Activated CD4-positive, alpha-beta memory T cell treated with anti-CD3 and anti-CD28 coated beads for 36 hours (primary cell): Measurements from ENCODE around the gene C17orf58. TPM values are rescaled to one million over a fixed set of nuclear protein-coding genes. Genes with fewer than 3 reads are reported as not detected.
"Not testable (repeated sequence)": the region's sequence is repeated elsewhere in the genome, so short reads cannot be mapped to it uniquely, and the experiment has no call there.

Experiments used
- CTCF ChIA-PET: fragments of 350-600 bp; sonication (Branson Sonifier 250); formaldehyde crosslinking; loops from one replicate; lab custom pipeline; 2021; ENCODE audit warnings: antibody characterized with exemption, inconsistent platforms; lab: Charles Lee
- POLR2A ChIA-PET: fragments of 350-600 bp; sonication (Branson Sonifier 250); formaldehyde crosslinking; loops from one replicate; lab custom pipeline; 2021; ENCODE audit warnings: antibody characterized with exemption; lab: Charles Lee
- DNase-seq: peaks from one replicate; pipeline ENCODE4 v3.0.0-alpha.2; 2020
- H3K27ac Mint-ChIP-seq: one replicate; pipeline ENCODE4 v1.8.0; 2021; ENCODE audit warnings: mixed read lengths
- H3K27me3 Mint-ChIP-seq: one replicate; pipeline ENCODE4 v1.8.0; 2021; ENCODE audit warnings: mixed read lengths
- H3K36me3 Mint-ChIP-seq: one replicate; pipeline ENCODE4 v1.8.0; 2021; ENCODE audit warnings: mixed read lengths
- H3K4me1 Mint-ChIP-seq: one replicate; pipeline ENCODE4 v1.8.0; 2021; ENCODE audit warnings: low read depth, mixed read lengths
- H3K4me3 Mint-ChIP-seq: one replicate; pipeline ENCODE4 v1.8.0; 2021; ENCODE audit warnings: mild to moderate bottlenecking, mixed read lengths
- H3K9me3 Mint-ChIP-seq: one replicate; pipeline ENCODE4 v1.8.0; 2021; ENCODE audit warnings: mixed read lengths
- intact Hi-C: fragments of 100-400 bp; cut with micrococcal nuclease; formaldehyde crosslinking; loops from one replicate; pipeline ENCODE4 v1.15.1; 2023
- total RNA-seq, 2 experiments: library from RNA; stranded (reverse); gene quantifications; one replicate each; pipeline ENCODE4 v1.2.3, GENCODE V29; 2021

The C17orf58 gene
- total RNA-seq, 2 experiments from 2014 or later = 29.8 to 31.1 TPM

DNA sequence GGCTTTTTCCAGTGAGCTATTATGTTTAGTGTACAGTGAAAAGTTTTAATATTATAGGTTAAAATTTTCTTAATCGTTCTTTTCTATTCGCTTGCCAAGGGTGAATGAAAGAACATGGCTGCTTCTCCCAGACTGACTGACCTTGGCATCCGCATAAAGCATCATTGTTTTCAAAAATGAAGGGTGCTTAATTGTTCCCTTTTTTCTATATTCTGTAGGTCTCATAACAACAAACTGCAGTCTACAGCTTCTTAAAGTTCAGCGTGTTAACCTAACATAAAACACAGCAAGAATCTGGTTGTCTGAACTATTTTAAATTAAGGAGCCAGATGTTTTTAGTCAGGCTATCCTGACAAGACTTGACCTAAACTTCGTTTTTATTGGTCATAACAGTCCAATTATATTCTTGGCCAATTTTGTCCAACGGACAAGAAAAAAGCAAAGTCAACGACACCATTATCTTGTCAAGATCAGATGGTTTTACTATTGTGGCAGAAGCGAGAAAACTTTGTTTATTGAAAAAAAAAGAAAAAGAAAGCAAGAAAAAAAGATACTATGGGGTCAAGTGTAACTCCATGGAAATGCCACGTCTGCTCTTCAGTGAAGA, 14.1 kb downstream of the C17orf58 start:
- no peak for DNase-seq
- Mint-ChIP-seq H3K27ac (no peak overlapping the region), H3K36me3 (peaks cover 8% of the 10 kb centered on the region), H3K9me3 (no peaks in the 10 kb centered on the region), H3K27me3 (no peaks in the 10 kb centered on the region), H3K4me3 (no peak overlapping the region), H3K4me1 (no peaks in the 10 kb centered on the region)
- intact Hi-C loops = no loop called here
- POLR2A ChIA-PET = no interaction called here
- CTCF ChIA-PET = no interaction called here

DNA sequence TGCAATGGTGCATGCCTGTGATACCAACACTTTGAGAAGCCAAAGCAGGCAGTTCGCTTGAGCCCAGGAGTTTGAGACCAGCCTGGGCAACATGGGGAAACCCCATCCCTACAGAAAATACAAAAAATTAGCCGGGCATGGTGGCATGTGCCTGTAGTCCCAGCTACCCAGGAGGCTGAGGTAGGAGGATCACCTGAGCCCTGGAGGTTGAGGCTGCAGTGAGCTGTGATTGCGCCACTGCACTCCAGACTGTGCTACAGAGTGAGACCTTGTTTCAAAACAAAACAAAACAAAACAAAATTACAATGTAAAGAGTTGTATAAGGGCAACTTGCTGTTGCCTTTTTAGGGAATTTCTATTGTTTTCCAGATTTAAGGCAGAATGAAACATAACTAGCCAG, 15.4 kb downstream of the C17orf58 start:
- CTCF ChIA-PET, H3K27ac Mint-ChIP-seq, H3K27me3 Mint-ChIP-seq, H3K36me3 Mint-ChIP-seq, intact Hi-C loops, H3K9me3 Mint-ChIP-seq, POLR2A ChIA-PET, H3K4me1 Mint-ChIP-seq, H3K4me3 Mint-ChIP-seq, DNase-seq: not testable (repeated sequence)

DNA sequence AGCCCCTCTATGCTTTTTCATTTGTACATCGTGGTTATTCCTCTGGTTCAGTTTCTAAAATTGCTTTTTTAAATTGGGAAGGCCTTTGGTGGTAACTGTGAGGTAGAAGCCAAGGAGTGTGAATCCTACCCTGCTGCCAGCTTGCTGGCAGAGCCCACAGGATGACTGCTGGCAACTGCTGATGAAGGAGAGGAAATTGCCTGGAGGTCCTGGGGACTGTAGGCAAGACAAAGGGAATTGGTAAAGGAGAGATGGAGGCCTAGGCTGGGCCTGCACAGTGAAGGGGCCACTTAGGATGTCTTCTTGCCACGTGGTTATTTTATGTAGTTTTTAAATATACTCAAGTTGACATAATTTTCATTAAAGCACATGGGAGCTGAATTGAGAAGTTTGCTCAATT, 15.8 kb downstream of the C17orf58 start:
- no peak overlapping the region for H3K27ac Mint-ChIP-seq
- no peaks in the 10 kb centered on the region for H3K9me3 Mint-ChIP-seq
- H3K4me1 Mint-ChIP-seq = no peaks in the 10 kb centered on the region
- CTCF ChIA-PET = no interaction called here
- H3K4me3 Mint-ChIP-seq = no peak overlapping the region
- POLR2A ChIA-PET = no interaction called here
- DNase-seq = no peak
- intact Hi-C loops = no loop called here
- H3K36me3 Mint-ChIP-seq = peaks cover 10% of the 10 kb centered on the region
- H3K27me3 Mint-ChIP-seq = no peaks in the 10 kb centered on the region

DNA sequence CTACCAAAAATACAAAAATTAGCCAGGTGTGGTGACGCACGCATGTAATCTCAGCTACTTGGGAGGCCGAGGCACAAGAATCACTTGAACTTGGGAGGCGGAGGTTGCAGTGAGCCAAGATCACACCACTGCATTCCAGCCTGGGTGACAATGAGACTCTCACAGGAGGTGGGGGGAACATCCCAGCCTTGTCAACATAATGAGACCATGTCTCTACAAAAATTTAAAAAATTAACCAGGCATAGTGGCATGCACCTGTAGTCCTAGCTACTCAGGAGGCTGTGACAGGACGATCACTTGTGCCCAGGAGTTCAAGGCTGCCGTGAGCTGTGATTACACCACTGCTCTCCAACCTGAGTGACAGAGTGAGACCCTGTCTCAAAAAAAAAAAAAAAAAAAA, 20.0 kb downstream of the C17orf58 start:
- H3K36me3 Mint-ChIP-seq, CTCF ChIA-PET, H3K9me3 Mint-ChIP-seq: not testable (repeated sequence)

DNA sequence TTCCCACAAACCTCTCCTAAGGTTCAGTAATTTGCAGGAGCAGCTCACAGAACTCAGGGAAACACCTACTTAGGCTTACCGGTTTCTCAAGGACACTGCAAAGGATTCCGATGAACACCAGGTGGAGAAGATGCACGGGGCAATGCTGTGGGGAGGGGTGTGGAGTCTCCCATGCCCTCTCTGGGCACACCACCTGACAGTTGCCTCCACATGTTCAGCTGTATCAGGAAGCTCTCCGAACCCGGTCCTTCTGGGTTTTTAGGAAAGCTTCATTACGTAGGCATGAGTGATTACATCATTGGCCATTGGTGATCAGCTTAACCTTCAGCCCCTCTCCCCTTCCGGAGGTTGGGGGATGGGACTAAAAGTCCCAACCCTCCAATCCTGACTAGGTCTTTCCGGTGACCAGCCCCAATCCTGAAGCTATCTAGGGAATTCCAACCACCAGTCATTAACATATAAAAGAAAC, 21.6 kb downstream of the C17orf58 start:
- no peak overlapping the region for H3K27ac Mint-ChIP-seq
- no peaks in the 10 kb centered on the region for H3K4me1 Mint-ChIP-seq
- H3K4me3 Mint-ChIP-seq = no peak overlapping the region
- ChIA-PET CTCF (no interaction called here), POLR2A (interaction anchor here (0.6 kb wide), 1 partner anchor 13 kb away, joined by 3 read pairs; no protein-coding TSS in a partner anchor)
- no peaks in the 10 kb centered on the region for H3K27me3 Mint-ChIP-seq
- no peaks in the 10 kb centered on the region for H3K9me3 Mint-ChIP-seq
- DNase-seq = no peak
- peaks cover 6% of the 10 kb centered on the region for H3K36me3 Mint-ChIP-seq
- intact Hi-C loops = loop anchor here (1.0 kb wide), 1 partner anchor 23 kb away; no protein-coding TSS in a partner anchor

More for the DNA sequence above, 20.0 kb downstream of the C17orf58 start:
- H3K27ac Mint-ChIP-seq, DNase-seq, H3K27me3 Mint-ChIP-seq, intact Hi-C loops, H3K4me3 Mint-ChIP-seq, POLR2A ChIA-PET, H3K4me1 Mint-ChIP-seq: not testable (repeated sequence)

DNA sequence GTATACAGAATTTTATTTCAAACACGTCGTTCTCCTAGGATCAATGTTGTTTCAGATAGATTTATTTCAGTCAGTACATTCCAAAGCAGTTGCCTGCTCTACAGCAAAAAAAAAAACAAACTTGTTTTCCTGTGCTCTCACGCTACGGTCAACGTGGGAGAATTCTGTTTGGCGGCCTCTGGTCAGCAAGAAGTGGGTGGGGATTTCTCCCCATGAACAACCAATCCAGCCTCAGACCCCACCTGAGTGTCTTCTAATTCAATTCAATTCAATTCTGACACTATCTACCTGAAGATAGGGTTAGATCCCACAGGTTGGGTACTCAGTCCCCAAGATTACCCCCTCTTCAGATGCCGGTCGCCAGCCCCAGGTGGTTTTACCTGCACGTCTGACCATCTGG, 22.1 kb downstream of the C17orf58 start:
- Mint-ChIP-seq H3K27me3 (no peaks in the 10 kb centered on the region), H3K9me3 (no peaks in the 10 kb centered on the region), H3K4me1 (no peaks in the 10 kb centered on the region), H3K4me3 (no peak overlapping the region), H3K36me3 (peaks cover 6% of the 10 kb centered on the region), H3K27ac (no peak overlapping the region)
- ChIA-PET CTCF (no interaction called here), POLR2A (no interaction called here)
- intact Hi-C loops = loop anchor here (1.0 kb wide), 1 partner anchor 23 kb away; no protein-coding TSS in a partner anchor
- no peak for DNase-seq

DNA sequence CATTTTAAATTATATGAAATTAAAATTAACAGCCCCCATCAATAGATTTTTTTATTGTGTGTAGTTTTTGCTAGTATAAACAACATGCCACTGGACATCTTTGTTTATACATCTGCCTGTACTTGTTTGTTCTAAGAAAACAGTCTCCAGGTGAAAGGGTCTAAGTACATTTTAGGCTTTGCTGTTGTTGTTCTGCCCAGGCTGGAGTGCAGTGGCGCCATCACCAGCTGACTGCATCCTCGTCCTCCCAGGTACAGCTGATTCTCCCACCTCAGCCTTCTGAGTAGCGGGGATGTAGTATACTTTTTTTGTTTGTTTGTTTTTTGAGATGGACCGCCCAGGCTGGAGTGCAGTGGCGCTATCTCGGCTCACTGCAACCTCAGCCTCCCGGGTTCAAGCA, 25.5 kb downstream of the C17orf58 start:
- intact Hi-C loops = no loop called here
- Mint-ChIP-seq H3K27ac (no peak overlapping the region), H3K4me1 (no peaks in the 10 kb centered on the region), H3K9me3 (no peaks in the 10 kb centered on the region), H3K27me3 (no peaks in the 10 kb centered on the region), H3K36me3 (peaks cover 9% of the 10 kb centered on the region), H3K4me3 (no peak overlapping the region)
- DNase-seq = no peak
- CTCF ChIA-PET = interaction anchor here (0.6 kb wide), 1 partner anchor 582 kb away, joined by 5 read pairs; no protein-coding TSS in a partner anchor
- POLR2A ChIA-PET = no interaction called here

DNA sequence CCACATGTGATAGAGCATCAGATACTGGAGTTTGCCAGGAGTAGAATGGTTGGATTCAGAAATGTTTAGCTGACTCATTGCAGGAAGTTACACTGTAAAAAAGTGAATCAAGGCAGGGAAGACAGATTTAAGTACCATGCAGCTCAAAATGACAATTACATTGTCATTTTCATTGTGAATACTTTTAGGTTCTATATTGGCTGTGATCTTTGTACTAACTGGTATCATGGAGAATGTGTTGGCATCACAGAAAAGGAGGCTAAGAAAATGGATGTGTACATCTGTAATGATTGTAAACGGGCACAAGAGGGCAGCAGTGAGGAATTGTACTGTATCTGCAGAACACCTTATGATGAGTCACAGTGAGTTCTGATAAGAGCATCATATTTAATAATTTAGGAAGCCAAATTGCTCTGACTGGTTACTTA, 33.1 kb downstream of the C17orf58 start:
- DNase-seq = peak; percentile 78
- intact Hi-C loops = loop anchor here (5.0 kb wide), 1 partner anchor 49 kb away; no protein-coding TSS in a partner anchor
- POLR2A ChIA-PET, H3K4me3 Mint-ChIP-seq, H3K27me3 Mint-ChIP-seq, H3K9me3 Mint-ChIP-seq: not testable (repeated sequence)
- Mint-ChIP-seq H3K4me1 (peaks cover 17% of the 10 kb centered on the region), H3K27ac (peak overlapping the region; percentile 77), H3K36me3 (peaks cover 18% of the 10 kb centered on the region)
- CTCF ChIA-PET = interaction anchor here (0.6 to 3.5 kb wide), 6 partner anchors 15 to 67 kb away, joined by 3 to 21 read pairs (median 3); partner anchors contain the start of gene C17orf58

DNA sequence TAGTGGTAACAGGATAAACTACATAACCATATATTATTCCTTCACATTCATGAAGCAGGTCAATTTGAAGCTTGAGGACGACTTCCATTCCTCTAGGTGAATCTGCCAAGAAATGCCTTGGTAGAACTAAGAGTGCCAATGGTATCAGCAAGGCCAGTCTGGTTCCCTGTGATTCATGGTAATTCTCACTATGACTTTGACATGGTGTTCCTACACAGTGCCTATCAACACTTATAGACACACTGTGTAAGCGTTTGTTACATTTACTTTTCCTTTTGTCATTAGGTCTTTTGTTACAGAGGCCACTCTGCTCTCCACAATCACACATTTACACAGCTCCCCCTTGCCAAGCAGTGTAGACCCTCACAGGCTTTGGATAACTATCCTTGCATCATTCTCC, 34.1 kb downstream of the C17orf58 start:
- ChIA-PET CTCF (interaction anchor here (0.6 to 3.5 kb wide), 2 partner anchors 48 to 1713 kb away, joined by 3 to 21 read pairs; no protein-coding TSS in a partner anchor), POLR2A (interaction anchor here (0.6 to 0.7 kb wide), 2 partner anchors 13 to 221 kb away, joined by 3 to 6 read pairs; no protein-coding TSS in a partner anchor)
- H3K9me3 Mint-ChIP-seq, H3K4me3 Mint-ChIP-seq, DNase-seq, H3K27me3 Mint-ChIP-seq: not testable (repeated sequence)
- Mint-ChIP-seq H3K27ac (peak overlapping the region; percentile 77), H3K4me1 (peaks cover 17% of the 10 kb centered on the region), H3K36me3 (peaks cover 19% of the 10 kb centered on the region)
- intact Hi-C loops = loop anchor here (5.0 kb wide), 1 partner anchor 50 kb away; no protein-coding TSS in a partner anchor

DNA sequence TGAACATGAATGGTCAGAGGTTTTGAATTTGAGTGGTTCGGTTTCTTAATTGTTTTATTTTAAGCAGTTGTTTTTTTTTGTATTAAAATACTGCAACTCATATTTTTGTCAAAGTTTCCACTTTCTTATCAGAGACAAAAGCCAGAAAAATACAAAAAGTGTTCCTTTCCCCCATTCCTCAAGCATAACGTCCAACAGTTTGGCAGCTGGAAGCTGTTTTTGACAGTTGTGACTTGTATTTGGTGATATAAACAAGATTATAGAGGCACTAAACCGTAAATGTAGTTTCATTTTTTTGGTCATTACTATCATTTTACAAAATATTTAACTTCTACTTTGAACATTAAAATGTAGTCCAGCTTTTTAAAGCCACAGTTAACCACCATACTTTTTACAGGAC, 36.0 kb downstream of the C17orf58 start:
- POLR2A ChIA-PET, H3K9me3 Mint-ChIP-seq, H3K27ac Mint-ChIP-seq, H3K27me3 Mint-ChIP-seq, H3K4me3 Mint-ChIP-seq, DNase-seq: not testable (repeated sequence)
- CTCF ChIA-PET = interaction anchor here (1.4 to 2.0 kb wide), 2 partner anchors 50 to 161 kb away, joined by 5 read pairs; no protein-coding TSS in a partner anchor
- peaks cover 17% of the 10 kb centered on the region for H3K4me1 Mint-ChIP-seq
- H3K36me3 Mint-ChIP-seq = peaks cover 15% of the 10 kb centered on the region
- intact Hi-C loops = loop anchor here (5.0 kb wide), 1 partner anchor 52 kb away; no protein-coding TSS in a partner anchor

DNA sequence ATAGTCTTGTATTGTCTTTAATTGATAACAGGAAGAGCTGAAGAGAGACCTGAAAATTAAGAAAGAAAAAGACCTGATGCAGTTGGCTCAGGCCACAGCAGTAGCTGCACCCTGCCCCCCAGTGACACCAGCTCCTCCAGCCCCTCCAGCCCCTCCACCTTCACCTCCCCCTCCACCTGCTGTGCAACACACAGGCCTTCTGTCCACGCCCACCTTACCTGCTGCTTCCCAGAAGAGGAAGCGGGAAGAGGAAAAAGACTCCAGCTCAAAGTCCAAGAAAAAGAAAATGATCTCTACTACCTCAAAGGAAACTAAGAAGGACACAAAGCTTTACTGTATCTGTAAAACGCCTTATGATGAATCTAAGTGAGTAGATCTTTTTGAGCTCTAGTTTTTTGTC, 36.8 kb downstream of the C17orf58 start:
- H3K27me3 Mint-ChIP-seq = no peaks in the 10 kb centered on the region
- H3K9me3 Mint-ChIP-seq = no peaks in the 10 kb centered on the region
- POLR2A ChIA-PET = interaction anchor here (1.2 kb wide), 1 partner anchor 37 kb away, joined by 3 read pairs; the partner anchor contains the start of gene C17orf58
- DNase-seq = no peak
- H3K36me3 Mint-ChIP-seq = peaks cover 12% of the 10 kb centered on the region
- intact Hi-C loops = no loop called here
- H3K4me1 Mint-ChIP-seq = peaks cover 17% of the 10 kb centered on the region
- peak overlapping the region; percentile 9 for H3K27ac Mint-ChIP-seq
- no peak overlapping the region for H3K4me3 Mint-ChIP-seq
- CTCF ChIA-PET = interaction anchor here (1.0 to 2.0 kb wide), 2 partner anchors 52 to 160 kb away, joined by 3 to 5 read pairs; no protein-coding TSS in a partner anchor

DNA sequence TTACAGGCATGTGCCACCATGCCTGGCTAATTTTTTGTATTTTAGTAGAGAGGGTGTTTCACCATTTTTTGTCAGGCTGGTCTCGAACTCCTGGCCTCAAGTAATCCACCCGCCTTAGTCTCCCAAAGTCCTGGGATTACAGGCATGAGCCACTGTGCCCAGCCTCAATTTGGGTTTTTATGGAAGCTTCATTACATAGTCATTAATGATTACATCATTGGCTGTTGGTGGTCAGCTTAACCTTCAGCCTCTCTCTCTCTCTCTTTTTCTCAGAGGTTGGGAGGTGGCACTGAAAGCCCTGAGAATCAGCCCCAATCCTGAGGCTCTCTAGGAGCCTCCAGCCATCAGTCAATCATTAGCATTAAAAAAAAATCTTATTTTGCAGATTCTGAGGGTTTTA, 45.3 kb downstream of the C17orf58 start:
- Mint-ChIP-seq H3K4me3 (no peak overlapping the region), H3K4me1 (no peaks in the 10 kb centered on the region), H3K27ac (no peak overlapping the region), H3K36me3 (peaks cover 19% of the 10 kb centered on the region), H3K9me3 (no peaks in the 10 kb centered on the region), H3K27me3 (no peaks in the 10 kb centered on the region)
- ChIA-PET CTCF (no interaction called here), POLR2A (no interaction called here)
- no peak for DNase-seq
- intact Hi-C loops = loop anchor here (1.0 kb wide), 1 partner anchor 23 kb away; no protein-coding TSS in a partner anchor
